Measurements from ENCODE around the gene SREBF2.

The SREBF2 gene

DNA sequence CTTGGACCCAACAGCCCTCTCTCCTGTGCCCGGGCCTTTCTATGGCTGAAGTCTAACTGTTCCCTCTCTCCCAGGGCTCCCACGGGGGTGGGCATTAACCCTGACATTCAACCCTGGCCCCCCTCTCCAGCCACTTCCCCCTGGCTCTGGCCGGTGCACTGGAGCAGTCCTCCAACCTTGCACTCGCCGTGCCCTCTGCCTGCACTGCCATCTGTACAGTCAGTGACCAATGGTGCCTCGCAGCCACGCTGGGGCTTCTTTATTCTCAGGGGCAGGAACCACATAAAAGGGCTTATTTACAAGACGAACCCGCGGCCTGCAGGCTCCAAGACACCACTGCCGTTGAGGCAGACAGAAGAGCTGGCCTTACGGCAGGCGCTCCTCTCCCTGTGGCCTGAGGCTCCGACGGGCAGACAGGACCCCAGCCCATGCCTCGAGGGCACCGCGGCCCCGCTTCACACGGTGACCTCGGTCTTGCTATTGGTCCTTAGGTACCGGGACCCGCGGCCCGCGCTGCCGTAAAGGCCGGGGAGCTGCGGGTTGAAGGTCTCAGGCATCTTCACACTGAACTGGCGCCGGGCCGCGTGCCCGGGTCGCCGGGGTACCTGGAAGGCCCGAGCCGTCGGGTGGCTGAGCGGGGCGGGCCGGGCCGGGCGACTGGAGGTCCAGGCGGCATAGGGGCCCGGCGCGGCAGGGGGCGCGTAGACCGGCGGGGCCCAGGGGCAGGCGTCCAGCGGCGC, 76.6 kb downstream of the SREBF2 start:
- no peak for DNase-seq

DNA sequence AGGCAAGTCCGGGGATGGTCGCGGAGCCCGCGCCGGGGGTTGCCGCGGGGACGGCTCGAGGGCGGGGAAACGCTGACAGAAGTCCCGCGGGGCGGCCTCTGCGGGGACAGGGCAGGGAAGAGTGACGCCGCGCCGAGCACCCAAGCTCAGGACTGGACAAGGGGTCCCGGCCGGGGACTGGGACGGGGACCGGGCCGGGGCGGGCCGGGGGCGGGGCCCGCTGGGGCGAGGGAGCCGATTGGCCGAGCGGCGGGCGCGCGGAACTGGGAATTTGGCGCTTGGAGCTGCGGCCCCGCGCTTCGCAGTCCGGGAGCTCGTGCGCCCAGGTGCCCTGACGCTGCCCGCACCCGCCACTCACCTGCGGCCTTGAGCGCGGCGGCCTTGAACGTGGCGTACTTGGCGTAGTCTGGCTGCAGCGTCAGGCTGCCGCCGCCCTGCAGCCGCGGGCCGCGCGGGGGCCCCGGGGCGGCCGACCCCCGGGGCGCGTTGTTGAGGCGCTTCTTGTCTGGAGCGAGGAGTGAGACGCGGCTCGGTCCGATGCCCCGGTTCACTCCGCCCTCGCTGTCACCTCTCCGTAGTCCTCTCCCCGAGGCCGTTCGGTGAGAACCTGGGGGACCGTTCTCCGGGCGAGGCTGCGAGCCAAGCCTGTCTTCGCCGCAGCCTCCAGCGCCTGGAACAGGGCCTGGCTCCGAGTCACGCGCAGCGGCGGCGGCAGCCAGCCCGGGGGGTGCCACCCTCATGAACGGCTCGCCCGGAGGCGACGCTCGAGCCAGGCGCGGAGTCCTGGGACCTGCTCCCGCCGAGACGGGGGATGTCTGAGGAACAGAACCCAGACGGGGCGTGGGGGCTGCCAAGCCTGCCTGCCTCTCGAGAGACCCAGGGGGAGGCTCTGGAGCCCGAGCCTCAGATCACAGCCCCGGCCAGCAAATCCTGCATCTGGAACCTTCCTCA, 77.4 kb downstream of the SREBF2 start:
- no peak for DNase-seq

DNA sequence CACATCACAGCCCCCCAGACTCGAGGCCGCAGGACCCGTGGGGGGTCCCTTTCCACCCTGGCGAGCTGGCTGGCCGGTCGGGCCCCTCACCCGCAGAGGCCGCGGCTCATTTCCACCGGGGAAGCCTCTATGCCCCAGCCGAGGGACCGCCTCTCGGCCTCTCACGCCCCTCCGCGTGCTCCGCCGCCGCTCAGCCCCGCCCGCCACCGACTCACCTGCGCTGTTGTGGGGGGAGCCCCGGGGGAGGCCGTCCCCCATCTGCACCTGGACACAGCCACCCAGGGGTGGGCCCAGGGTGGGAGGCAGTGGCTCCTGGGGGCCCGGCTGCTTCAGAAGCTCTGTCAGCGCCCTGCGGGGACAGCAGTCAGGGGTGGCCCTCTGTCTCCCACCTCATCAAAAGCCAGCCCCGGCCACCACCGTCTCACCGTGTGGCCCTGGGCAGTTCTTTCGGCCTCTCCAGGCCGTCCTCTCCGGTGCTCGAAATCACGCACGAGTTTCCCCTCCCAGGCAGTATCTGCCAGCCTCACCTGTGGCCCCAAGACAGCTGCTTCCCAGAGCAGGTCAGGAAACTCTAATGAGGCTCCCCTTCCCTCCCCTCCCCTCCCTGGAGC, 78.2 kb downstream of the SREBF2 start:
- no peak for DNase-seq

DNA sequence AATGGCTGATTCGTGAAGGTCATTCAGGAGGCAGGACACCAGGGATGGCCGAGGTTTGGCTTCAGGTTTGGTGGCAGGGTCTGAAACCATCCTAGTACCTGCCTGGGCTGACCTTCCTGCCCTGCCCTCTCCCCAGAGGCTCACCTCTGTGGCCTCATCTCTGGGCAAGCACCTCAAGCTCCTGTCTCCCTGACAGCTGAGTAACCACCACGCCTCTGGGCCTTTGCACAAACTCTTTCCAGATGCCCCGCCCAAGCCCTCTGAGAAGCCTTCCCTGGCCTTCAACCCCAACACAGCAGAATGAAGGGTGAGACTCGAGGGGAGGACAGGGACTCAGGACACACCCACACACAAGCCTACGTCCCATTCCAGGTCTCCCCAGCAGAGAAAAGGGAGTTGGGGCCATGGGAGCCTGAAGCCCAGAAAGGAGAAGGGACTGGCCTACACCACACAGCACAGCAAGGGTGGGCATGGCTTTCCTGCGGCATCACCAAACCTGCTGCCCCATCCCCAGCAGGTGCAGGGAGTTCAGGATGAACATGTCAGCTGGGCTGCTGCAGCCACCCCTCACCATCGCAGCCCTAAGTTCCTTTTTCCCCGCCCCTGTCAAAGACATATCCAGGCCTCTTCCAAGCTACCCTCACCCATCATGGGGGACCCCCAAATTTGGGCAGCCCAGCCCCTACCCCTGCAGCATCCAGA, 79.6 kb downstream of the SREBF2 start:
- DNase-seq = no peak

DNA sequence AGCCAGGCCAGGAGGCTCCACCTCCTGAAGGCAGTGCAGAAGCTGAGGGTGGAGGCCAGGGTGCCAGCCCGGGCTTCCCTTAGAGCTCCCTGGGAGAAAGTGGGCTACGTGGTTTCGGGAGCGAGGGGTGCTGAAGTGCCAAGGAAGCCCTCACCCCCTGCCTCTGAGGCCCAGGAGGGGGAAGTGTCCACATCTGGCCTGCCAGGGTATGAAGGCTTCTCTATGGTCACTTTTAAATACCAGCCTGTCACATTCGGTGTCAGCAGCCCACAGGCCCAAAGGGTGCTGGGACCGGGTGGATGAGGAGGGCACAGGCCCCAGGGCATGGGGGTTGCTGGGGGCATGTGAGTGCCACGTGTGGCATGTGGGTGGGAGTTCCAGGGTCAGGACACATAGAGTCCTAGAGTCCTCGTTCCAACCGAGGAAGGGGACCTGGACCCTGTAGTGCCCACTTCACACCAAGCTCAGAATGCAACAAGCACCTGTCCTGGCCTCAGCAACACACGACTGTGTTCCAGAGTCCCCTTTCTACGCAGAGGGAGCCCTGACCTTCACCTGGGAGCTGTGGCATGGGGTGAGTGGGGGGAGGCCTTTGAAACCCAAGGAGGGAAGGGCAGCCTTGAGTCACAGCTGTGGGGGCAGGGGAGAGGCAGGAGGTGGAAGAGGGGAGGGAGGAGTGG, 80.3 kb downstream of the SREBF2 start:
- DNase-seq = no peak

DNA sequence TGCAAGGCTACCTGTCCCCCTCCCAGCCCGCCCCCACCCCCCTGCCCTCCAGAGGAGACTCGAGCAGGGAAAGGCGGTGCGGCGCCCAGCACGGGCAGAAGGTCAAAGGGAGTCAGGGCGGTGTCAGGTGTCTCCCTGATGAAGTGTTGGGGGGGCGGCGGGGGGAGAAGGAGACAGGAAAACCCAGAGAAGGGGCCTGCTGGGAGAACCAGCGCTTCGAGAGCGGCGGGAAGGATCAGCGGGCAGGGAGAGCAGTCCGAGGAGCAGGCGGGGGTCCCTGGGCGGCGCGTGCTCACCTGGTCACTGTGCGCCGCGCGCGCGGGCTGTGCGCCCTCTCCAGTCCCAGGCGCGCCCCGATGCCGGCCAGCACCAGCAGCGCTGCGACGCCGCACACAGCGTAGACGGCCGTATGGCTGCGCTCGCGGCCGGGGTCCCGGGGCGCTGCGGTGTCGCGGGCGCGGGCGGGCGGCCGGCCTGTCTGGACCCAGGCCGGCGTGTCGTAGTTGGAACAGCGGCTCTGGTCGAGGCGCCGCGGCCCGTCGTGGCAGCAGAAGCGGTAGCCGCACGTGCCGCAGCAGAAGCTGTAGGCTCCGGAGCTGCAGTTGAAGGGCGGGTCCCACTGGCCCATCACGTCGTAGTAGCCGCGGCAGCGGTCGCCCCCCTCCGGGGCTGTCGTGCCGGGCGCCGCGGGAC, 81.1 kb downstream of the SREBF2 start:
- DNase-seq = no peak

GRCh38 chr22:41914611-41915034, 81.7 kb downstream of the SREBF2 start:
- DNase-seq = no peak

- DNase-seq = no peak
Measured at GRCh38 chr22:41915035-41915785, 82.3 kb downstream of the SREBF2 start, which contains the start of gene SHISA8. Gene SHISA8, minus strand, starts transcription at chr22:41915074. Its CDS starts 407 bp downstream, at chr22:41914667.

GRCh38 chr22:41915786-41916493, 83.0 kb downstream of the SREBF2 start:
- no peak for DNase-seq

DNA sequence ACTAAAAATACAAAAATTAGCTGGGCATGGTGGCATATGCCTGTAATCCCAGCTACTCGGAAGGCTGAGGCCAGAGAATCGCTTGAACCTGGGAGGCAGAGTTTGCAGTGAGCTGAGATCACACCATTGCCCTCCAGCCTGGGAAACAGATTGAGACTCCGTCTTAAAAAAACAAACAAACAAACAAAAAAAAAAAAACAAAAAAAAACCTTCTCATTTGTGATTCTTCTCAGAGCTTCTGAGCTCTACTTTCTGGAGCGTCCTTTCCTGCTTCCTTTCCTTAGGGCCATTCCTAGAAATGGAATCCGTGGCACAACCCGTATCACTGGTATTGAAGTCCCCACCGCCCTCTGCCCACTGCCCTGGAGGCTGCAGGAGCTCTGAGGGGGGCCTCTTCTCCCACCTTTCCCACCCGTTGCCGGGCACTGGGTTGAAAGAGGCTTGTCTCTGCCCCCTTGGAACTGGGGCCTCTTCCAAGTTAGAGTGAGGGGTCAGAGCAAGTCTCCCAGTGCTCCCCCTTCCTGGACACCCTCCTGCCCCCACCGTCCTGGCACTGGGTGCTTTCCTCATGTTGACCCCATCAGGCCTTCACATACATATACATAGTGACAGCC, 83.9 kb downstream of the SREBF2 start:
- no peak for DNase-seq

- no peak for DNase-seq
Measured at GRCh38 chr22:41917375-41917902, 84.5 kb downstream of the SREBF2 start.

- no peak for DNase-seq
Measured at GRCh38 chr22:41917903-41918791, 85.2 kb downstream of the SREBF2 start.

DNA sequence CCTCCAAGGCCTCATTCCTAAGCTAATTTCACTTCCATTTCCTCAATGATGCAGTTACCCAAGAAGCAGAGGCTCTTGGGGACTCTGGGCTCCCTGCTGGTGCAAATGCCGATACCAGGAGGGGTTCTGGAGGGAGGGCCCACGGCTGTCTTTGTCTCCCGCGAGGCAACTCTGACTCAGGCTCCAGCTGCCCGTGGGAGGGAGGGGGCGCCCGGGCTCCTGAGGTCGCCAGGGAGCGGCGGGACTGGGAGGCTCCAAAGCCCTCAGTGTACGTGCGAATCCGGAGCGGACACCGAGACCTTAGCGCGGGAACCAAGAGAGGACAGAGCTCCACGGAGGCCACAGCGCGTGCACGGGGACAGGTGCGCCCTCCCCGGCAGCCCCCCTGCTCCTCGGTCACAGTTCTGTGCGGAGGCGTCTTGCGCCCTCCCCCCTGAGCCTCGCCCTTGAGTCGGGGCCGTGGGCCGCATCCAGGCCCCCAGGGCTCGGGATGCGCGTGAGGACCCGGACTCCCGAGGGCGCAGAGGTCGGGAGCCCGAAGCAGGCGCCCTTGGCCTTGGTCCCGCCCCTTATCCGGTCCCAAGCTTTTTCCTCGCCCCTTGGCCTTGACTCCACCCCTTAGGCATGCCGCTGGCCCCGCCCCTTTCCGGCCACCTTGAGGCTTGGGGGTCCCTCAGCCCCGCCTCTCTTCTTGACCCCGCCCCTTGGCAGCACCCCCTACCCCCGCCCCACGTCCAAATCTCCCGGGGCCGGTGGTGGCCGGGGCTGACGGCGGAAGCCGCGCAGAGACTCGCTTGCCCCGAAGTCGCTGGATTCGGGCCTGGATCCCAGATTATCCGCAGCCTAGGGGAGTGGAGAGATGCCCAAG, 86.7 kb downstream of the SREBF2 start:
- no peak for DNase-seq

DNA sequence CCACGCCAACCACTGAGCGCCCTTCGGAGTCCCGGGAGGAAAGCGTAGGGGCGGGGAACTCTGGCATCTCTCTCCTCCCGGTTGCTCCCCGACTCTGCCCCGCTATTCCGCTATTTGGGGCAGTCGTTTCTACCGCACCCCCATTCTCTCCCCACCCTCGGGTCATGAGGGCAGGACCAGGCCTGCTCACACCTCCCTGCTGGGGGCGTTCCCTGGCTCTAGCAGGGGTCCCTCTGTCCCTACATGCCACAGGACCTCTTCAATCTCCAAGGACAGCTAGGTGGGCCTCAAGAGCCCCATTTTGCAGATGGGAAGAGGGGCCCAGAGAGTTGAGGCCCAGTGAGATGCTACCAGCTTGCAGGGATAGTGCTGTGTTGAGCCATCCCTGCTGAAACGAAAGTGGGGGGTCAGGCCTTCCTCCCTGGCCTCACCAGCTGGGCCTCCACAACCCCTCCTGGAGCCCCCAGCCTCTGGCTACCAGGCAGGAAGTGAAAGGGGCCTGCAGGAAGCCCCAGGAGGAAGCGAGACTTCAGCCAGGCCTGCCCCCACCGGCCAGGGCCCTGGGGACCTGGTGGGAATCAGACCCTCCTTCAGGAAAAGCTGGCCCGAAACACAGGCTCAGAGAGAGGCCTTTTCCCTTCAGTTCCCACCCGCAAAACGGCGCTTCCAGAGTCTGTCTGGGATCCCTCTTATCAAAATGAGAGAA, 87.5 kb downstream of the SREBF2 start:
- DNase-seq = no peak

- no peak for DNase-seq
Measured at GRCh38 chr22:41922328-41922727, 89.4 kb downstream of the SREBF2 start.

DNA sequence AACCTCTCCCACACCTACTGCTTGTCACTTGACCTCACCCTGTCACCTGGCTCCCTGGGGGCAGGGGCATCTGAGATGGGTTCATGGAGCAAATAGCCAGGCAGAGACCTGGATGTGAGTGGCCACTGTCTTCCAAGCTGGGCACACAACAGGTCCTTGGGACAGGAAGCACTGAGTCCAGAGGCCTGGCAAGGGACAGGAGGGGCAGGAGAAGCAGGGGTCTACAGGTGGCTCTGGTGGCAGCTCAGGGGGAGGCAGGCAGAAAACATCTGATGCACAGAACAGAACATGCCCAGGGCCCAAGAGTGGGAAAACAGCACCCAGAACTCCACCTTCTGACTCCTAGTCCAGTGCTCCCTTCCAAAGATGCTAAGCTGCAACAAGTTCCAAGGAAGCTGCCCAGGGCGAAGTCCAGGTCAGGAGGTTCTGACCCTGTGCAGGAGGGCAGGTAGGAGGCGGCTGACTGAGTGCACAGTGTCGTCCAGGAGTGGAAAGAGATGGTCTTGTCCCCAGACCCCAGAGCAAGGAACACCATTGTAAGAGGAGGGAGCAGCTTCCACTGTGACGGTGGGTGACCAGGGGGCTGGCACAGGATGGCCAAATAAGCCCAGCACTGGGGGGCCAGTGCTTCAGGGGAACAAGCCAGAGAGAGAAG, 90.2 kb downstream of the SREBF2 start:
- DNase-seq = no peak
